A549 treated with Mapracorat at 1 μM for 4 hours (cell line): Measurements from ENCODE around the gene ROCK1. TPM values are rescaled to one million over a fixed set of nuclear protein-coding genes. Genes with fewer than 3 reads are reported as not detected.

Source experiments
- total RNA-seq: library from RNA; stranded (reverse); fragments of 200-300 nt; extraction: Qiagen RNA extraction; gene quantifications from 5 replicates; pipeline ENCODE4 v1.2.3, GENCODE V29; 2022

ROCK1 gene
- 15.8 to 21.8 TPM (median 20.6 TPM) in 5 replicates for total RNA-seq

GRCh38 chr18:21111346-21112139 is at the start of gene ROCK1:
ROCK1 (minus strand) TSS chr18:21111813; CDS start chr18:21110910, 903 bp downstream.

Other genes starting within 250 kb of the ROCK1 start
- gene GREB1L, start 130.4 kb upstream of the ROCK1 start, total RNA-seq = 2.8 to 4.3 TPM (median 3.7 TPM) in 5 replicates